DOHH2 (cell line): Measurements from ENCODE around the gene SELPLG.
"Not testable (repeated sequence)": the region's sequence is repeated elsewhere in the genome, so short reads cannot be mapped to it uniquely, and the experiment has no call there.

Experiments
- CTCF ChIP-seq: fragments of 200-600 bp; sonication (generic); IDR thresholded peaks from one replicate; pipeline ENCODE4 v1.5.1; 2014; ENCODE audit warnings: antibody characterized with exemption, mild to moderate bottlenecking, low read depth, low read length; ENCODE audit not compliant: poor library complexity, severe bottlenecking
- EZH2phosphoT487 ChIP-seq: fragments of 200-600 bp; sonication (generic); IDR thresholded peaks from 2 replicates; pipeline ENCODE4 v1.6.1; 2017; ENCODE audit warnings: borderline replicate concordance, mild to moderate bottlenecking, antibody characterized with exemption, low read length, moderate library complexity, mixed read lengths

DNA sequence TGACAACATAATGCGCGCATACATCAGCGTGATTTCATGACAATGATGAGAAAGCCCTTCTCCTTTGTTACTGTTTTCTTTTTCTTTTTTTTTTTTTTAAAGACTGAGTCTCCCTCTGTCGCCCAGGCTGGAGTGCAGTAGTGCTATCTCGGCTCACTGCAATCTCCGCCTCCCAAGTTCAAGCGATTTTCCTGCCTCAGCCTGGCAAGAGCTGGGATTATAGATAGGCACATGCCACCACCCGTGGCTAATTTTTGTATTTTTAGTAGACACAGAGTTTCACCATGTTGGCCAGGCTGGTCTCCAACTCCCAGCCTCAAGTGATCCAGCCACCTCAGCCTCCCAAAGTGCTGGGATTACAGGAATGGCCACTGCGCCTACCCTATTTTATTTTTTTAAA lies 20.9 kb upstream of the SELPLG start:
- not testable (repeated sequence) for TF ChIP-seq CTCF, EZH2phosphoT487
